Astrocyte (in vitro differentiated cells and primary cell): ENCODE results near the gene COL9A2. TPM values are rescaled to one million over a fixed set of nuclear protein-coding genes. Genes with fewer than 3 reads are reported as not detected.

ENCODE experiments used
- DNase-seq: peaks from one replicate; pipeline ENCODE4 v3.0.0-alpha.2; 2010; ENCODE audit warnings: low read depth
- FAIRE-seq: peaks from 2 replicates; lab custom pipeline; 2011; peaks lifted over from hg19 to GRCh38; lab: Jason Lieb, UNC
- H2AFZ ChIP-seq: 2 replicates; pipeline ENCODE4 v1.6.0; 2012; ENCODE audit warnings: low read depth, low read length, inconsistent platforms
- H3K27ac ChIP-seq: 2 replicates; pipeline ENCODE4 v1.5.1; 2011; ENCODE audit warnings: low read depth, low read length, inconsistent platforms
- H3K27me3 ChIP-seq: 2 replicates; pipeline ENCODE4 v1.6.0; 2011; ENCODE audit warnings: low read length, inconsistent platforms; ENCODE audit not compliant: insufficient read depth
- H3K36me3 ChIP-seq: 2 replicates; pipeline ENCODE4 v1.5.1; 2011; ENCODE audit warnings: low read length, inconsistent platforms; ENCODE audit not compliant: insufficient read depth
- H3K4me1 ChIP-seq: 2 replicates; pipeline ENCODE4 v1.5.1; 2011; ENCODE audit warnings: low read length, inconsistent platforms; ENCODE audit not compliant: insufficient read depth
- H3K4me2 ChIP-seq: 2 replicates; pipeline ENCODE4 v1.6.0; 2012; ENCODE audit warnings: low read length, inconsistent platforms
- H3K4me3 ChIP-seq: 2 replicates; pipeline ENCODE4 v1.5.1; 2011; ENCODE audit warnings: low read depth, mild to moderate bottlenecking, low read length, inconsistent platforms; ENCODE audit not compliant: insufficient read depth
- H3K79me2 ChIP-seq: 2 replicates; pipeline ENCODE4 v1.6.0; 2012; ENCODE audit warnings: mild to moderate bottlenecking, low read length, inconsistent platforms; ENCODE audit not compliant: insufficient read depth
- H3K9ac ChIP-seq: 2 replicates; pipeline ENCODE4 v1.6.0; 2012; ENCODE audit warnings: mild to moderate bottlenecking, low read length, inconsistent platforms
- H3K9me3 ChIP-seq: 2 replicates; pipeline ENCODE4 v1.5.1; 2012; ENCODE audit warnings: low read depth, mild to moderate bottlenecking, low read length, inconsistent platforms; ENCODE audit not compliant: insufficient read depth
- H4K20me1 ChIP-seq: 2 replicates; pipeline ENCODE4 v1.6.0; 2012; ENCODE audit warnings: low read length, inconsistent platforms; ENCODE audit not compliant: insufficient read depth
- H3K27ac Mint-ChIP-seq: one replicate; pipeline ENCODE4 v1.8.0; 2021; ENCODE audit warnings: mild to moderate bottlenecking, mixed read lengths; ENCODE audit not compliant: unreplicated experiment
- H3K27me3 Mint-ChIP-seq: one replicate; pipeline ENCODE4 v1.8.0; 2021; ENCODE audit warnings: low read depth, mixed read lengths; ENCODE audit not compliant: unreplicated experiment
- H3K36me3 Mint-ChIP-seq: one replicate; pipeline ENCODE4 v1.8.0; 2021; ENCODE audit warnings: low read depth, mixed read lengths; ENCODE audit not compliant: unreplicated experiment
- H3K4me1 Mint-ChIP-seq: one replicate; pipeline ENCODE4 v1.8.0; 2021; ENCODE audit warnings: low read depth, mixed read lengths; ENCODE audit not compliant: unreplicated experiment
- H3K4me3 Mint-ChIP-seq: one replicate; pipeline ENCODE4 v1.8.0; 2021; ENCODE audit warnings: mild to moderate bottlenecking, moderate library complexity, mixed read lengths; ENCODE audit not compliant: unreplicated experiment
- H3K9me3 Mint-ChIP-seq: one replicate; pipeline ENCODE4 v1.8.0; 2021; ENCODE audit warnings: mild to moderate bottlenecking, mixed read lengths; ENCODE audit not compliant: unreplicated experiment
- EZH2 ChIP-seq: IDR thresholded peaks from 2 replicates; pipeline ENCODE4 v1.6.1; 2012; ENCODE audit warnings: mild to moderate bottlenecking, low read length, inconsistent platforms; ENCODE audit not compliant: insufficient read depth
- total RNA-seq: library from RNA; stranded (reverse); gene quantifications from 2 replicates; pipeline ENCODE4 v1.2.1, GENCODE V29; 2021
- TF ChIP-seq, protein P1 (sequence below): IDR thresholded peaks from 2 replicates; pipeline ENCODE4 v1.5.1; 2011; ENCODE audit warnings: low read depth, mild to moderate bottlenecking, inconsistent platforms, low read length, moderate library complexity; ENCODE audit not compliant: insufficient read depth

COL9A2 gene
- total RNA-seq, 1 donor from 2014 or later, result 2.1 TPM

DNA sequence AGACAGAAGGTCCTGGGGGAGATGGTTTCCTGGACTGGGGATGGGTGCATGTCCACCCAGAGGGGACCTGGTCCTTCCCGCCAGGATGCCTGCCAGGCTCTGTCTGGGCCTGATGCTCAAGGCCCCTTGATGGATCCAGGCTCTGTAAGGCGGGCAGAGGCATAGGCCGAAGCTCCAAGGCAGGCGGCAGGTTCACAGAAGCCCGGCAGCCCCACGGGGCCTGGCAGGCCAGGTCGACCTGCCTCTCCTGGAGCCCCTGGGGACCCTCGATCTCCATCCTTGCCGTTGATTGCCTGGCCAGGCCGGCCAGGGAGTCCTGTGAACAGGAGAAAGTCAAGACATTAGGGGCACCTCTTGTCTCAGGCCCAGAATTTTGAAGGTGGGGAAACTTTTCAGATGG lies 16.0 kb downstream of the COL9A2 start:
- no peaks in the 10 kb centered on the region for H3K27me3 ChIP-seq
- Mint-ChIP-seq H3K4me1 (no peaks in the 10 kb centered on the region), H3K27ac (no peak overlapping the region), H3K9me3 (no peaks in the 10 kb centered on the region), H3K27me3 (peaks cover 15% of the 10 kb centered on the region), H3K4me3 (no peak overlapping the region), H3K36me3 (peaks cover 4% of the 10 kb centered on the region)
- no peak for DNase-seq
- no peak overlapping the region for H3K4me2 ChIP-seq
- H3K4me3 ChIP-seq, result no peak overlapping the region
- TF ChIP-seq, protein P1, sequence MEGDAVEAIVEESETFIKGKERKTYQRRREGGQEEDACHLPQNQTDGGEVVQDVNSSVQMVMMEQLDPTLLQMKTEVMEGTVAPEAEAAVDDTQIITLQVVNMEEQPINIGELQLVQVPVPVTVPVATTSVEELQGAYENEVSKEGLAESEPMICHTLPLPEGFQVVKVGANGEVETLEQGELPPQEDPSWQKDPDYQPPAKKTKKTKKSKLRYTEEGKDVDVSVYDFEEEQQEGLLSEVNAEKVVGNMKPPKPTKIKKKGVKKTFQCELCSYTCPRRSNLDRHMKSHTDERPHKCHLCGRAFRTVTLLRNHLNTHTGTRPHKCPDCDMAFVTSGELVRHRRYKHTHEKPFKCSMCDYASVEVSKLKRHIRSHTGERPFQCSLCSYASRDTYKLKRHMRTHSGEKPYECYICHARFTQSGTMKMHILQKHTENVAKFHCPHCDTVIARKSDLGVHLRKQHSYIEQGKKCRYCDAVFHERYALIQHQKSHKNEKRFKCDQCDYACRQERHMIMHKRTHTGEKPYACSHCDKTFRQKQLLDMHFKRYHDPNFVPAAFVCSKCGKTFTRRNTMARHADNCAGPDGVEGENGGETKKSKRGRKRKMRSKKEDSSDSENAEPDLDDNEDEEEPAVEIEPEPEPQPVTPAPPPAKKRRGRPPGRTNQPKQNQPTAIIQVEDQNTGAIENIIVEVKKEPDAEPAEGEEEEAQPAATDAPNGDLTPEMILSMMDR, result no peak
- TF ChIP-seq EZH2, result no peak
- no peaks in the 10 kb centered on the region for H3K9me3 ChIP-seq
- no peak overlapping the region for H2AFZ ChIP-seq
- H3K9ac ChIP-seq, result no peak overlapping the region
- no peaks in the 10 kb centered on the region for H4K20me1 ChIP-seq
- H3K27ac ChIP-seq, result no peak overlapping the region
- H3K36me3 ChIP-seq, result no peaks in the 10 kb centered on the region
- H3K79me2 ChIP-seq, result no peaks in the 10 kb centered on the region
- FAIRE-seq, result no peak
- H3K4me1 ChIP-seq, result peaks cover 4% of the 10 kb centered on the region

DNA sequence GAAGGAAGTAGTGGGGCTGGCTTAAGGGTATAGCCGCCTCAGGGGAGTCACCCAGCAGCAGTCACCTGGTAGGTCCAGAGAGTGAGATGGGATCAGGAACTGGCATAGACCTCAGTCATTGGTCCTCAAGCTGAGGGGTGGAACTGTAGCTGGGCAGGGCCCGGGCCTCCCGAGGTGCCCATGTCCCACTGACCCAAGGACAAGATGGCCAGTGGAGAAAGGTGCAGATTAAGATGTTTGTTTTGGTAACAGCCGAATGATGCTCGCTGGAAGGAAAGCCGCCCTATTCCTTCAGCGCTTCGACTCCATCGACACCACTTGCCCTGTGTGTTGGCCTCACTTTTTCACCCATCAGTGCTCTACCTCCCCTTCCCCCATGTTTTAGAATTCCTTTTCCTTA lies 16.4 kb downstream of the COL9A2 start:
- no peak overlapping the region for H2AFZ ChIP-seq
- H3K36me3 Mint-ChIP-seq, result peaks cover 4% of the 10 kb centered on the region
- no peak overlapping the region for H3K4me3 ChIP-seq
- H3K27me3 Mint-ChIP-seq, result peaks cover 15% of the 10 kb centered on the region
- no peak overlapping the region for H3K4me3 Mint-ChIP-seq
- H3K79me2 ChIP-seq, result no peaks in the 10 kb centered on the region
- H3K9ac ChIP-seq, result no peak overlapping the region
- DNase-seq (no peak), FAIRE-seq (no peak)
- H4K20me1 ChIP-seq, result no peaks in the 10 kb centered on the region
- H3K27me3 ChIP-seq, result no peaks in the 10 kb centered on the region
- no peak overlapping the region for H3K27ac ChIP-seq
- peaks cover 4% of the 10 kb centered on the region for H3K4me1 ChIP-seq
- no peak overlapping the region for H3K4me2 ChIP-seq
- H3K36me3 ChIP-seq, result no peaks in the 10 kb centered on the region
- H3K9me3 Mint-ChIP-seq, result no peaks in the 10 kb centered on the region
- H3K9me3 ChIP-seq, result no peaks in the 10 kb centered on the region
- no peak overlapping the region for H3K27ac Mint-ChIP-seq
- TF ChIP-seq, protein P1, result no peak
- no peak for TF ChIP-seq EZH2
- no peaks in the 10 kb centered on the region for H3K4me1 Mint-ChIP-seq

DNA sequence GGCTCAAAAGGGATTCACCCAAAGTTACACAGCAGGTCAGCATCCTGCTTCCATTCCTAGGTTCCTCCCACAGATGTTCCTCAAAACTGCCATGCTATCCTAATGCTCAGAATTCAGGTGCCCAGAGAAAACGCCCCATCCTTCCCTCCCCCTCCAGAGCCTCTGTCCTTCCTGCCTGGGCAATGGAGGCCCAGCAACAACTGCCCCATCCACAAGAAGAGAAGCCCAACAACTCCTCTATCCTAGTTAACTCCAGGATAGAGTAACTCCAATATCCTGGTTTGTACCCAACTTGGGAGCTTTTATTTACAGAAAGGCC lies 16.9 kb downstream of the COL9A2 start:
- H3K9me3 Mint-ChIP-seq, result no peaks in the 10 kb centered on the region
- peaks cover 4% of the 10 kb centered on the region for H3K4me1 ChIP-seq
- H3K27me3 ChIP-seq, result no peaks in the 10 kb centered on the region
- TF ChIP-seq EZH2, result no peak
- TF ChIP-seq, protein P1, result no peak
- DNase-seq (no peak), FAIRE-seq (no peak)
- no peaks in the 10 kb centered on the region for H3K4me1 Mint-ChIP-seq
- no peaks in the 10 kb centered on the region for H3K36me3 ChIP-seq
- H3K4me2 ChIP-seq, result no peak overlapping the region
- H3K36me3 Mint-ChIP-seq, result peaks cover 4% of the 10 kb centered on the region
- H3K27ac Mint-ChIP-seq, result no peak overlapping the region
- H3K79me2 ChIP-seq, result no peaks in the 10 kb centered on the region
- no peak overlapping the region for H3K9ac ChIP-seq
- no peaks in the 10 kb centered on the region for H4K20me1 ChIP-seq
- H3K4me3 Mint-ChIP-seq, result no peak overlapping the region
- H3K4me3 ChIP-seq, result no peak overlapping the region
- no peaks in the 10 kb centered on the region for H3K9me3 ChIP-seq
- peaks cover 15% of the 10 kb centered on the region for H3K27me3 Mint-ChIP-seq
- H2AFZ ChIP-seq, result no peak overlapping the region
- H3K27ac ChIP-seq, result no peak overlapping the region
